Activated naive CD8-positive, alpha-beta T cell treated with anti-CD3 and anti-CD28 coated beads, Interleukin-2, amount 50 U/mL, for 24 hours (primary cell): ENCODE results near the gene TXNDC16.

Experiments used
- ATAC-seq: fragments of 150-1000 bp; cut with Tn5 transposase; one replicate; pipeline ENCODE4 v1.10.0; 2021
- DNase-seq: peaks from one replicate; pipeline ENCODE4 v3.0.0; 2021
- H3K27ac Mint-ChIP-seq: one replicate; pipeline ENCODE4 v1.8.0; 2021; ENCODE audit warnings: mild to moderate bottlenecking, mixed read lengths
- H3K27me3 Mint-ChIP-seq: one replicate; pipeline ENCODE4 v1.8.0; 2021; ENCODE audit warnings: mixed read lengths
- H3K36me3 Mint-ChIP-seq: one replicate; pipeline ENCODE4 v1.8.0; 2021; ENCODE audit warnings: low read depth, mixed read lengths
- H3K4me1 Mint-ChIP-seq: one replicate; pipeline ENCODE4 v1.8.0; 2021; ENCODE audit warnings: mixed read lengths
- H3K4me3 Mint-ChIP-seq: one replicate; pipeline ENCODE4 v1.8.0; 2021; ENCODE audit warnings: mild to moderate bottlenecking, moderate library complexity, mixed read lengths
- H3K9me3 Mint-ChIP-seq: one replicate; pipeline ENCODE4 v1.8.0; 2021; ENCODE audit warnings: mixed read lengths

TXNDC16 gene

GRCh38 chr14:52443506-52443905, 108.8 kb downstream of the TXNDC16 start:
- Mint-ChIP-seq H3K36me3 (peaks cover 14% of the 10 kb centered on the region), H3K27ac (no peak overlapping the region), H3K4me3 (no peak overlapping the region), H3K9me3 (peaks cover 9% of the 10 kb centered on the region), H3K27me3 (no peaks in the 10 kb centered on the region), H3K4me1 (no peaks in the 10 kb centered on the region)
- ATAC-seq (no peak), DNase-seq (no peak)

GRCh38 chr14:52442602-52443001, 109.7 kb downstream of the TXNDC16 start:
- H3K27ac Mint-ChIP-seq: no peak overlapping the region
- peaks cover 10% of the 10 kb centered on the region for H3K36me3 Mint-ChIP-seq
- DNase-seq: no peak
- H3K4me1 Mint-ChIP-seq: no peaks in the 10 kb centered on the region
- H3K27me3 Mint-ChIP-seq: no peaks in the 10 kb centered on the region
- no peak for ATAC-seq
- H3K4me3 Mint-ChIP-seq: no peak overlapping the region
- peaks cover 3% of the 10 kb centered on the region for H3K9me3 Mint-ChIP-seq

- Mint-ChIP-seq H3K4me1 (no peaks in the 10 kb centered on the region), H3K27me3 (no peaks in the 10 kb centered on the region), H3K27ac (no peak overlapping the region), H3K4me3 (no peak overlapping the region), H3K36me3 (peaks cover 7% of the 10 kb centered on the region), H3K9me3 (no peaks in the 10 kb centered on the region)
- ATAC-seq (no peak), DNase-seq (no peak)
Observed at GRCh38 chr14:52442166-52442565, 110.1 kb downstream of the TXNDC16 start.

- Mint-ChIP-seq H3K4me1 (no peaks in the 10 kb centered on the region), H3K36me3 (peaks cover 10% of the 10 kb centered on the region), H3K4me3 (no peak overlapping the region), H3K27ac (no peak overlapping the region), H3K27me3 (no peaks in the 10 kb centered on the region), H3K9me3 (no peaks in the 10 kb centered on the region)
- ATAC-seq (no peak), DNase-seq (no peak)
Observed at GRCh38 chr14:52439476-52439875, 112.8 kb downstream of the TXNDC16 start.

GRCh38 chr14:52434955-52435354, 117.3 kb downstream of the TXNDC16 start:
- H3K36me3 Mint-ChIP-seq: peaks cover 6% of the 10 kb centered on the region
- H3K27ac Mint-ChIP-seq: no peak overlapping the region
- ATAC-seq: no peak
- H3K9me3 Mint-ChIP-seq: no peaks in the 10 kb centered on the region
- H3K4me1 Mint-ChIP-seq: no peaks in the 10 kb centered on the region
- no peak overlapping the region for H3K4me3 Mint-ChIP-seq
- DNase-seq: no peak
- H3K27me3 Mint-ChIP-seq: no peaks in the 10 kb centered on the region

GRCh38 chr14:52430474-52430873, 121.8 kb downstream of the TXNDC16 start:
- no peak for ATAC-seq
- H3K9me3 Mint-ChIP-seq: no peaks in the 10 kb centered on the region
- no peak for DNase-seq
- H3K4me3 Mint-ChIP-seq: no peak overlapping the region
- no peaks in the 10 kb centered on the region for H3K27me3 Mint-ChIP-seq
- peaks cover 10% of the 10 kb centered on the region for H3K4me1 Mint-ChIP-seq
- H3K27ac Mint-ChIP-seq: no peak overlapping the region
- no peaks in the 10 kb centered on the region for H3K36me3 Mint-ChIP-seq

GRCh38 chr14:52429451-52429850, 122.9 kb downstream of the TXNDC16 start:
- H3K27ac Mint-ChIP-seq: no peak overlapping the region
- DNase-seq: no peak

GRCh38 chr14:52427460-52427859, 124.8 kb downstream of the TXNDC16 start:
- Mint-ChIP-seq H3K4me3 (no peak overlapping the region), H3K27me3 (no peaks in the 10 kb centered on the region), H3K36me3 (no peaks in the 10 kb centered on the region), H3K9me3 (no peaks in the 10 kb centered on the region), H3K27ac (no peak overlapping the region), H3K4me1 (peaks cover 10% of the 10 kb centered on the region)
- ATAC-seq (no peak), DNase-seq (no peak)

More at GRCh38 chr14:52429451-52429850, 122.9 kb downstream of the TXNDC16 start:
- ATAC-seq: no peak
- Mint-ChIP-seq H3K9me3 (no peaks in the 10 kb centered on the region), H3K36me3 (no peaks in the 10 kb centered on the region), H3K4me1 (peaks cover 10% of the 10 kb centered on the region), H3K4me3 (no peak overlapping the region), H3K27me3 (no peaks in the 10 kb centered on the region)

GRCh38 chr14:52422650-52423356, 129.5 kb downstream of the TXNDC16 start:
- no peak overlapping the region for H3K27ac Mint-ChIP-seq
- H3K4me3 Mint-ChIP-seq: no peak overlapping the region
- no peaks in the 10 kb centered on the region for H3K27me3 Mint-ChIP-seq
- H3K4me1 Mint-ChIP-seq: peaks cover 11% of the 10 kb centered on the region
- no peaks in the 10 kb centered on the region for H3K9me3 Mint-ChIP-seq
- ATAC-seq (no peak), DNase-seq (no peak)
- H3K36me3 Mint-ChIP-seq: no peaks in the 10 kb centered on the region

- no peaks in the 10 kb centered on the region for H3K36me3 Mint-ChIP-seq
- no peaks in the 10 kb centered on the region for H3K9me3 Mint-ChIP-seq
- H3K27me3 Mint-ChIP-seq: no peaks in the 10 kb centered on the region
- no peak overlapping the region for H3K4me3 Mint-ChIP-seq
- H3K4me1 Mint-ChIP-seq: peaks cover 44% of the 10 kb centered on the region
- no peak overlapping the region for H3K27ac Mint-ChIP-seq
- no peak for DNase-seq
- ATAC-seq: no peak
Observed at GRCh38 chr14:52417139-52417538, 135.2 kb downstream of the TXNDC16 start.

- DNase-seq: no peak
- peak overlapping the region; percentile 71 for H3K4me3 Mint-ChIP-seq
- H3K4me1 Mint-ChIP-seq: peaks cover 46% of the 10 kb centered on the region
- H3K9me3 Mint-ChIP-seq: no peaks in the 10 kb centered on the region
- ATAC-seq: peak; percentile 92
- peak overlapping the region; percentile 97 for H3K27ac Mint-ChIP-seq
- no peaks in the 10 kb centered on the region for H3K27me3 Mint-ChIP-seq
- H3K36me3 Mint-ChIP-seq: no peaks in the 10 kb centered on the region
Observed at GRCh38 chr14:52413729-52414408, 138.4 kb downstream of the TXNDC16 start.

GRCh38 chr14:52412426-52412825, 139.9 kb downstream of the TXNDC16 start:
- no peaks in the 10 kb centered on the region for H3K27me3 Mint-ChIP-seq
- ATAC-seq (no peak), DNase-seq (no peak)
- H3K9me3 Mint-ChIP-seq: no peaks in the 10 kb centered on the region
- H3K4me1 Mint-ChIP-seq: peaks cover 38% of the 10 kb centered on the region
- H3K36me3 Mint-ChIP-seq: no peaks in the 10 kb centered on the region
- H3K27ac Mint-ChIP-seq: no peak overlapping the region
- no peak overlapping the region for H3K4me3 Mint-ChIP-seq

GRCh38 chr14:52405314-52405713, 147.0 kb downstream of the TXNDC16 start:
- Mint-ChIP-seq H3K36me3 (no peaks in the 10 kb centered on the region), H3K4me3 (no peak overlapping the region), H3K27me3 (peaks cover 6% of the 10 kb centered on the region), H3K9me3 (no peaks in the 10 kb centered on the region), H3K27ac (no peak overlapping the region), H3K4me1 (peaks cover 46% of the 10 kb centered on the region)
- DNase-seq (no peak), ATAC-seq (no peak)

GRCh38 chr14:52402812-52403526, 149.3 kb downstream of the TXNDC16 start:
- no peaks in the 10 kb centered on the region for H3K36me3 Mint-ChIP-seq
- peaks cover 6% of the 10 kb centered on the region for H3K27me3 Mint-ChIP-seq
- DNase-seq (no peak), ATAC-seq (peak; percentile 89)
- H3K4me1 Mint-ChIP-seq: peaks cover 55% of the 10 kb centered on the region
- no peaks in the 10 kb centered on the region for H3K9me3 Mint-ChIP-seq
- peak overlapping the region; percentile 44 for H3K27ac Mint-ChIP-seq
- no peak overlapping the region for H3K4me3 Mint-ChIP-seq

GRCh38 chr14:52400846-52401245, 151.5 kb downstream of the TXNDC16 start:
- Mint-ChIP-seq H3K27me3 (peaks cover 6% of the 10 kb centered on the region), H3K4me1 (peaks cover 52% of the 10 kb centered on the region), H3K9me3 (no peaks in the 10 kb centered on the region), H3K4me3 (no peak overlapping the region), H3K27ac (no peak overlapping the region), H3K36me3 (no peaks in the 10 kb centered on the region)
- ATAC-seq (peak; percentile 25), DNase-seq (no peak)
